Measurements from ENCODE around the gene PGLYRP2. TPM values are rescaled to one million over a fixed set of nuclear protein-coding genes. Genes with fewer than 3 reads are reported as not detected.

The PGLYRP2 gene
- total RNA-seq, 3 donors from 2014 or later (not counting 1 experiment from before 2014, with no cell fraction given): 0.21 to 0.28 TPM; not detected in 1

DNA sequence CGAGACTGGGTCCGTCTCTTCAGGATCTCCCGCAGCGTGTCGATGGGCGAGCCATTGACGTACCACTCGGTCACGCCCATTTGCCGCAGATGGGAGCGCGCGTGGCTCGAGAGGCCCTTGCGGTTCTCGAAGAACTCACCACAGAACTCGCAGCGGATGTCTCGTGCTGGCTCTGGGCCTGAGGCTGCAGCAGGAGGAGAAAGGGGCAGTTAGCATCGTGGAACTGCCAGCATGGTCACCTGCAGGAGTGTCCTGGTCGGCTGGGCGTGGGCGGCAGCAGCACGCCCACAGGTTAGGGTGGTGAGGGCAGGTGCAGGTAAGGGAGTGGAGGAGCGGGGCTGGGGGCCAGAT is 52.0 kb downstream of the PGLYRP2 start:
- no peaks in the 10 kb centered on the region for H3K9me3 ChIP-seq (ENCODE audit: control insufficient read depth, insufficient read depth, low read length)
- H3K9me3 Mint-ChIP-seq: no peaks in the 10 kb centered on the region
- 98% methylated on average over 25 of the region's 25 CpGs for WGBS (ENCODE audit: insufficient coverage)
- H3K4me1 Mint-ChIP-seq: peaks cover 15 to 20% of the 10 kb centered on the region in 2 donors
- TF ChIP-seq, protein P1, sequence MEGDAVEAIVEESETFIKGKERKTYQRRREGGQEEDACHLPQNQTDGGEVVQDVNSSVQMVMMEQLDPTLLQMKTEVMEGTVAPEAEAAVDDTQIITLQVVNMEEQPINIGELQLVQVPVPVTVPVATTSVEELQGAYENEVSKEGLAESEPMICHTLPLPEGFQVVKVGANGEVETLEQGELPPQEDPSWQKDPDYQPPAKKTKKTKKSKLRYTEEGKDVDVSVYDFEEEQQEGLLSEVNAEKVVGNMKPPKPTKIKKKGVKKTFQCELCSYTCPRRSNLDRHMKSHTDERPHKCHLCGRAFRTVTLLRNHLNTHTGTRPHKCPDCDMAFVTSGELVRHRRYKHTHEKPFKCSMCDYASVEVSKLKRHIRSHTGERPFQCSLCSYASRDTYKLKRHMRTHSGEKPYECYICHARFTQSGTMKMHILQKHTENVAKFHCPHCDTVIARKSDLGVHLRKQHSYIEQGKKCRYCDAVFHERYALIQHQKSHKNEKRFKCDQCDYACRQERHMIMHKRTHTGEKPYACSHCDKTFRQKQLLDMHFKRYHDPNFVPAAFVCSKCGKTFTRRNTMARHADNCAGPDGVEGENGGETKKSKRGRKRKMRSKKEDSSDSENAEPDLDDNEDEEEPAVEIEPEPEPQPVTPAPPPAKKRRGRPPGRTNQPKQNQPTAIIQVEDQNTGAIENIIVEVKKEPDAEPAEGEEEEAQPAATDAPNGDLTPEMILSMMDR (IDR thresholded peaks at IDR 0.05): no peak
- H3K4me1 ChIP-seq (ENCODE audit: control insufficient read depth, insufficient read depth, low read length): peaks cover 23% of the 10 kb centered on the region
- H3K27ac ChIP-seq (ENCODE audit: low read length): no peak overlapping the region
- no peaks in the 10 kb centered on the region for H3K27me3 ChIP-seq (ENCODE audit: control insufficient read depth, insufficient read depth, low read length)
- H3K36me3 Mint-ChIP-seq: no peaks in the 10 kb centered on the region
- DNase-seq: no peak
- ATAC-seq: no peak
- no peak overlapping the region for H3K4me3 Mint-ChIP-seq
- H3K27ac Mint-ChIP-seq: peak overlapping the region in 1 of 2 donors; percentile 56
- no peak overlapping the region for H3K4me3 ChIP-seq (ENCODE audit: low read length)
- peaks cover 48% of the 10 kb centered on the region for H3K36me3 ChIP-seq (ENCODE audit: control insufficient read depth, insufficient read depth, low read length)
- intact Hi-C loops (cut with micrococcal nuclease): no loop called here
- H3K27me3 Mint-ChIP-seq (ENCODE audit: low read depth in 2 of 2): no peaks in the 10 kb centered on the region

DNA sequence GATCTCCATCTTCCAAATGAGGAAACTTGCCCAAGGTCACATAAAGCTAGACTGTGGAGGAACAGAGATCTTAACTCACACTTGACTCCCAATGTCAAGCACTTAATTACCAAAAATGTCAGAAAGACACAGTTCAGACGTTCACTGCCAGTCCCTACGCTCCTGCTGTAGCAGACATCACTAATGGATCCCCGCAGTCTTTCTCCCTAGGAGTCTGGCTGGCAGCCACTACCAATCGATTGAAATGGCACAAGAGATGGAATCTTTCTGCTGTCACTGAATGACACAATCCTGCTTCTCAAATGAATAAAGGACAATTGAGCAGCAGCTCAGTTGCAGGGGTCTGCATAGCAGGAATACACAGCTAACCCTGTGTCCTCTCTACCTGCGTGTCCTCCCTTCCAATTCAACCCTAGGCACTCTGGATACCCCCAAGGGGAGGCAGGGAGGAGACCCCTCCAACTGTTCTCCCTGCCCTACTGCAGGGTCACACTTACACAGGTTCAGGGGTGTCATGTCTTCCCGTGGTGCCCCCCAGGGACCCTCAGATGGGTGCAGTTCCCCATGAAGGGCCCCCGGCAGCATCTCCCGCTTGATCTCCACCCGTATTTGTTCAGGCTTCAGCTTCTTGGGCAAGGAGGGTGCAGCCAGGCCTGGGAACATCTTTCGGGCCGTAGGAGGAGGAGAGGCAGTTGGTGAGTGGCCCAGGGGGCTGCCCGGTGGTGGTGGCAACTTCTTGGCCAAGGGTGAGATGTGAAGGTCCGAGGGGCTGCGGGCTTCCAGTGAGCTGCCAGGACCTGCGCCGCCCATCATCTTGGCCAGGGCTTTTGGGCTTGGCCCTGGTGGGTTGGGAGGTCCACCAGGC is 52.6 kb downstream of the PGLYRP2 start:
- Mint-ChIP-seq H3K9me3 (no peaks in the 10 kb centered on the region), H3K4me3 (no peak overlapping the region), H3K27ac (peak overlapping the region in 1 of 2 donors; percentile 56), H3K4me1 (peaks cover 12 to 16% of the 10 kb centered on the region in 2 donors), H3K36me3 (no peaks in the 10 kb centered on the region), H3K27me3 (ENCODE audit: low read depth in 2 of 2) (no peaks in the 10 kb centered on the region)
- TF ChIP-seq, protein P1 (IDR thresholded peaks at IDR 0.05): no peak
- Histone ChIP-seq H3K4me1 (ENCODE audit: control insufficient read depth, insufficient read depth, low read length) (peaks cover 18% of the 10 kb centered on the region), H3K9me3 (ENCODE audit: control insufficient read depth, insufficient read depth, low read length) (no peaks in the 10 kb centered on the region), H3K27ac (ENCODE audit: low read length) (no peak overlapping the region), H3K36me3 (ENCODE audit: control insufficient read depth, insufficient read depth, low read length) (peaks cover 48% of the 10 kb centered on the region), H3K27me3 (ENCODE audit: control insufficient read depth, insufficient read depth, low read length) (no peaks in the 10 kb centered on the region), H3K4me3 (ENCODE audit: low read length) (no peak overlapping the region)
- WGBS (ENCODE audit: insufficient coverage): 93% methylated on average over 16 of the region's 16 CpGs
- DNase-seq (no peak), ATAC-seq (no peak)
- intact Hi-C loops (cut with micrococcal nuclease): no loop called here

DNA sequence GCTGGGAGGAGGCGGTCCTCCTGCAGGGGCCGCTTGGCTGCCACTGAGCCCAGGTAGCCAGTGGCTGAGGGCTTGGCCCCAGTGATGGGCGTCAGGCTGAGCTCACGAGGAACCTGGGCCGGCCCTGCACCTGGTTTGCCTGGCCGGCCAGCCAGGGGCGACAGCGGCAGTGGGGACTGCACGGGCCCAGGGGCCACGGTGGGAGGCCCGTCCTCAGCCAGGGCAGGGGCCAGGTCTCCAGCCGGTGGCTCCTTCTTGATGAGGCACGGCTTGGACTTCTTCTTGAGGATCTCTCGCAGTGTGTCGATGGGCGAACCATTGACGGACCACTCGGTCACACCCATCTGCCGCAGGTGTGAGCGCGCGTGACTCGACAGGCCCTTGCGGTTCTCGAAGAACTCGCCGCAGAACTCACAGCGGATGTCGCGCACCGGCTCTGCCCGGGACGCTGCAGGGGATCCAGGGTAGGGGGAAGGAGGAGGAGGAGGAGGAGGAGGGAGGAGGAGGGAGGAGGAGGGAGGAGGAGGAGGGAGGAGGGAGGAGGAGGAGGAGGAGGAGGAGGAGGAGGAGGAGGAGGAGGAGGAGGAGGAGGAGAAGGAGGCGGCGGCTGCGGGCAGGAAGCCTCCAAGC is 53.9 kb downstream of the PGLYRP2 start:
- 96% methylated on average over 32 of the region's 36 CpGs for WGBS (ENCODE audit: insufficient coverage)
- no peak for ATAC-seq
- Histone ChIP-seq H3K36me3 (ENCODE audit: control insufficient read depth, insufficient read depth, low read length) (peaks cover 48% of the 10 kb centered on the region), H3K9me3 (ENCODE audit: control insufficient read depth, insufficient read depth, low read length) (no peaks in the 10 kb centered on the region), H3K4me1 (ENCODE audit: control insufficient read depth, insufficient read depth, low read length) (peaks cover 5% of the 10 kb centered on the region), H3K4me3 (ENCODE audit: low read length) (no peak overlapping the region), H3K27ac (ENCODE audit: low read length) (no peak overlapping the region), H3K27me3 (ENCODE audit: control insufficient read depth, insufficient read depth, low read length) (no peaks in the 10 kb centered on the region)
- no peaks in the 10 kb centered on the region for H3K27me3 Mint-ChIP-seq (ENCODE audit: low read depth in 2 of 2)
- no peaks in the 10 kb centered on the region for H3K36me3 Mint-ChIP-seq
- no peak overlapping the region for H3K27ac Mint-ChIP-seq
- no peaks in the 10 kb centered on the region for H3K9me3 Mint-ChIP-seq
- no peak for DNase-seq
- TF ChIP-seq, protein P1 (IDR thresholded peaks at IDR 0.05): no peak
- peaks cover 3% of the 10 kb centered on the region in 2 donors for H3K4me1 Mint-ChIP-seq
- no peak overlapping the region for H3K4me3 Mint-ChIP-seq
- intact Hi-C loops (cut with micrococcal nuclease): no loop called here
